A673 (cell line): ENCODE data around the gene DPYSL5.

ENCODE experiments used
- EZH2 ChIP-seq: fragments of 200-600 bp; sonication (generic); IDR thresholded peaks from 2 replicates; pipeline ENCODE4 v1.6.1; 2017; ENCODE audit warnings: borderline replicate concordance, low read depth, mild to moderate bottlenecking, mixed read lengths, antibody characterized with exemption, low read length; ENCODE audit not compliant: poor library complexity, severe bottlenecking
- TF ChIP-seq, protein P1 (sequence below): fragments of 300-800, 200-600 bp; sonication (generic); conservative IDR thresholded peaks from 2 replicates; pipeline ENCODE4 v1.5.1; 2017; ENCODE audit warnings: low read depth, mild to moderate bottlenecking, antibody characterized with exemption, low read length, moderate library complexity, mixed read lengths

DNA sequence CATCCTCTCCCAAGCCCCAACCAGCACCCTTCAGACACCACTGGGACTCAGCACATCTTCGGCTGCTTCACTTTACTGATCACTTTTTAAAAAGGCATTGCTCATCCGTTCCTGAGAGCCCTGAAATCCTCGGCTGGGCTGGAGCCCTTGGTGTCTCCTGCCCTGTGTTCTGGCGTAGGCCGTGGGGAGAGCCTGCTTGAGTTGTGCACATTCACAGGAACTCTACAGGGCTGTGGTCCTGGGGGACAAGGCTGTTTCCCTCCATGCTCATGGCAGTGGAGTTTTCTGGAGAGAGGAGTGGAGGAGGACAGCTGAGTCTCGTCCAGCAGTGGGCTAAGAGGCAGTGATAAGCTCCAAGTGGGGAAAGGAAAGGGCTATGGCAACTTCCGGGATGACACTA is 46.1 kb upstream of the DPYSL5 start:
- TF ChIP-seq, protein P1, sequence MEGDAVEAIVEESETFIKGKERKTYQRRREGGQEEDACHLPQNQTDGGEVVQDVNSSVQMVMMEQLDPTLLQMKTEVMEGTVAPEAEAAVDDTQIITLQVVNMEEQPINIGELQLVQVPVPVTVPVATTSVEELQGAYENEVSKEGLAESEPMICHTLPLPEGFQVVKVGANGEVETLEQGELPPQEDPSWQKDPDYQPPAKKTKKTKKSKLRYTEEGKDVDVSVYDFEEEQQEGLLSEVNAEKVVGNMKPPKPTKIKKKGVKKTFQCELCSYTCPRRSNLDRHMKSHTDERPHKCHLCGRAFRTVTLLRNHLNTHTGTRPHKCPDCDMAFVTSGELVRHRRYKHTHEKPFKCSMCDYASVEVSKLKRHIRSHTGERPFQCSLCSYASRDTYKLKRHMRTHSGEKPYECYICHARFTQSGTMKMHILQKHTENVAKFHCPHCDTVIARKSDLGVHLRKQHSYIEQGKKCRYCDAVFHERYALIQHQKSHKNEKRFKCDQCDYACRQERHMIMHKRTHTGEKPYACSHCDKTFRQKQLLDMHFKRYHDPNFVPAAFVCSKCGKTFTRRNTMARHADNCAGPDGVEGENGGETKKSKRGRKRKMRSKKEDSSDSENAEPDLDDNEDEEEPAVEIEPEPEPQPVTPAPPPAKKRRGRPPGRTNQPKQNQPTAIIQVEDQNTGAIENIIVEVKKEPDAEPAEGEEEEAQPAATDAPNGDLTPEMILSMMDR: no peak
- TF ChIP-seq EZH2: no peak
